Sciatic nerve (tissue), 2 donors: ENCODE measurements around the gene C2CD2. TPM values are rescaled to one million over a fixed set of nuclear protein-coding genes. Genes with fewer than 3 reads are reported as not detected.
"Not testable (repeated sequence)": the region's sequence is repeated elsewhere in the genome, so short reads cannot be mapped to it uniquely, and the experiment has no call there.

Experiments
- ATAC-seq: fragments of 200-7000 bp; cut with Tn5 transposase; one replicate; pipeline ENCODE4 v1.9.1; 2020; ENCODE audit warnings: mild to moderate bottlenecking, moderate library complexity
- DNase-seq: peaks from one replicate; pipeline ENCODE4 v3.0.0-alpha.2; 2020; ENCODE audit warnings: low spot score
- intact Hi-C: fragments of 100-400 bp; cut with DNase I; formaldehyde crosslinking; loops from one replicate; pipeline ENCODE4 v1.14.2; 2022
- total RNA-seq: library from RNA; stranded (reverse); fragmentation: NEBNext Ultra II Directional; extraction: Animal tissue kit (Norgen Biotek cat#: 25700); gene quantifications from one replicate; pipeline ENCODE4 v1.2.1, GENCODE V29; 2021
- donor health status: DM: no; HTN: no; CAD: no.
- donor health status: DM: no; HTN: no; CAD: no.

C2CD2 gene
- 60.9 TPM for total RNA-seq

- DNase-seq (peak; percentile 83), ATAC-seq (peak; percentile 64)
- intact Hi-C loops = no loop called here
These were observed at the start of gene C2CD2 for GRCh38 chr21:41953831-41954653. Gene C2CD2, minus strand, starts transcription at chr21:41954018. Its CDS starts 370 bp downstream, at chr21:41953648.

GRCh38 chr21:42003051-42003461 is 49.2 kb upstream of the C2CD2 start:
- intact Hi-C loops = no loop called here
- ATAC-seq (no peak), DNase-seq (no peak)

GRCh38 chr21:42002421-42002958 is 48.7 kb upstream of the C2CD2 start:
- ATAC-seq = no peak
- intact Hi-C loops = no loop called here
- DNase-seq = no peak

- intact Hi-C loops = no loop called here
- DNase-seq (no peak), ATAC-seq (no peak)
These were observed 48.0 kb upstream of the C2CD2 start for GRCh38 chr21:42001781-42002180.

- ATAC-seq = no peak
- intact Hi-C loops = no loop called here
These were observed 47.1 kb upstream of the C2CD2 start for GRCh38 chr21:42000908-42001307.

GRCh38 chr21:41997657-41998056 is 43.8 kb upstream of the C2CD2 start:
- ATAC-seq (no peak), DNase-seq (no peak)
- intact Hi-C loops = no loop called here

More at GRCh38 chr21:42000908-42001307, 47.1 kb upstream of the C2CD2 start:
- DNase-seq = no peak

- DNase-seq (no peak), ATAC-seq (no peak)
- intact Hi-C loops = no loop called here
These were observed 41.8 kb upstream of the C2CD2 start for GRCh38 chr21:41995577-41995976.

GRCh38 chr21:41994613-41995012 is 40.8 kb upstream of the C2CD2 start:
- ATAC-seq, intact Hi-C loops, DNase-seq: not testable (repeated sequence)

- intact Hi-C loops = no loop called here
- DNase-seq (no peak), ATAC-seq (peak; percentile 60)
These were observed 39.9 kb upstream of the C2CD2 start for GRCh38 chr21:41993744-41994143.

GRCh38 chr21:41992576-41992975 is 38.8 kb upstream of the C2CD2 start:
- no peak for DNase-seq
- ATAC-seq = no peak

GRCh38 chr21:41991659-41992058 is 37.8 kb upstream of the C2CD2 start:
- ATAC-seq (no peak), DNase-seq (no peak)
- intact Hi-C loops = no loop called here

More at GRCh38 chr21:41992576-41992975, 38.8 kb upstream of the C2CD2 start:
- intact Hi-C loops = no loop called here

GRCh38 chr21:41989698-41990097 is 35.9 kb upstream of the C2CD2 start:
- DNase-seq = no peak
- intact Hi-C loops = no loop called here
- ATAC-seq = no peak

- ATAC-seq (no peak), DNase-seq (no peak)
- intact Hi-C loops = no loop called here
These were observed 33.5 kb upstream of the C2CD2 start for GRCh38 chr21:41987310-41987709.

- intact Hi-C loops = no loop called here
- no peak for ATAC-seq
- DNase-seq = no peak
These were observed 32.0 kb upstream of the C2CD2 start for GRCh38 chr21:41985662-41986416.

- intact Hi-C loops = no loop called here
- no peak for DNase-seq
- no peak for ATAC-seq
These were observed 29.4 kb upstream of the C2CD2 start for GRCh38 chr21:41983229-41983628.

GRCh38 chr21:41980561-41980960 is 26.7 kb upstream of the C2CD2 start:
- DNase-seq (no peak), ATAC-seq (no peak)
- intact Hi-C loops = no loop called here

GRCh38 chr21:41979751-41980369 is 26.0 kb upstream of the C2CD2 start:
- DNase-seq = no peak
- ATAC-seq = no peak
- intact Hi-C loops = no loop called here

GRCh38 chr21:41979335-41979734 is 25.5 kb upstream of the C2CD2 start:
- intact Hi-C loops = no loop called here
- no peak for DNase-seq
- ATAC-seq = no peak
